HL-60 (cell line): ENCODE results near the gene COPS7B.

ENCODE experiments used
- GABPA ChIP-seq: IDR thresholded peaks from 2 replicates; pipeline ENCODE4 v1.6.1; 2012; ENCODE audit warnings: low read depth
- POLR2AphosphoS5 ChIP-seq: IDR thresholded peaks from 2 replicates; pipeline ENCODE4 v1.6.1; 2012; ENCODE audit warnings: low read depth
- REST ChIP-seq: IDR thresholded peaks from 2 replicates; pipeline ENCODE4 v1.6.1; 2012; ENCODE audit warnings: low read depth; ENCODE audit not compliant: insufficient replicate concordance
- TF ChIP-seq, protein P1 (sequence below): IDR thresholded peaks from one replicate; pipeline ENCODE4 v1.5.1; 2011; ENCODE audit warnings: low read length, control low read depth, inconsistent platforms; ENCODE audit not compliant: insufficient read depth

DNA sequence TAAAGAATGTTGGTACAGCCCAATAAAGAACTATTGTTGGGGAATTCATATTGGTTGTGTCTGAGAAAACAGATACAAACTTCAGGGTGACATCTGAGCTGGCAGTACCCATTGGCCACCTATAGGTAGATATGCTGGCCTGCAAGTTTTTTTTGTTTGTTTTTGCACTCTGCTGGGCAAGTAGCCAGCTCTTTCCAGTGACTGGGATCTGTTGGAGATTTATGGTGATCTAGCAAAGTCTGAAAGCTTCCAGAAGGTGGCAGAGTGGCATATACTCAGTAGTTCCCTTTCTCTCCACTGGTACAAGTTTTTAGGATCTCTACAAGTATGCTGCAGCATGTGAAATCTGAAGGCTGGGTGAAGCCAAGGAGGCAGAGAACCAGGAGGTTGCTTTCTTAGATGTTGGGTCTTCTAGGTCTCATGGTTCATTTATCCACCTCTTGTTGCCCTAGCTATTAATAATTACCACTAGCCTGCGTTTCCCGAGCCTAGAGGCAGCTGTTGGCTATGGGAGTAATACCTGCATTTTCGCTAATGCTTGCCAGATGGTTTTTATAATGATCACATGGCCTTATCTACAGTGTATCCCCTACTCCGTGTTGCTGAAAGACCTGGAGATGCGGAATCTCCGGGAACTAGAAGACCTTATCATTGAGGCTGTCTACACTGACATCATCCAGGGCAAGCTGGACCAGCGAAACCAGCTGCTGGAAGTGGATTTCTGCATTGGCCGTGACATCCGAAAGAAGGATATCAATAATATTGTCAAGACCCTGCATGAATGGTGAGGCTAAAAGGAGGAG is 9.5 kb downstream of the COPS7B start:
- no peak for TF ChIP-seq POLR2AphosphoS5
- TF ChIP-seq, protein P1, sequence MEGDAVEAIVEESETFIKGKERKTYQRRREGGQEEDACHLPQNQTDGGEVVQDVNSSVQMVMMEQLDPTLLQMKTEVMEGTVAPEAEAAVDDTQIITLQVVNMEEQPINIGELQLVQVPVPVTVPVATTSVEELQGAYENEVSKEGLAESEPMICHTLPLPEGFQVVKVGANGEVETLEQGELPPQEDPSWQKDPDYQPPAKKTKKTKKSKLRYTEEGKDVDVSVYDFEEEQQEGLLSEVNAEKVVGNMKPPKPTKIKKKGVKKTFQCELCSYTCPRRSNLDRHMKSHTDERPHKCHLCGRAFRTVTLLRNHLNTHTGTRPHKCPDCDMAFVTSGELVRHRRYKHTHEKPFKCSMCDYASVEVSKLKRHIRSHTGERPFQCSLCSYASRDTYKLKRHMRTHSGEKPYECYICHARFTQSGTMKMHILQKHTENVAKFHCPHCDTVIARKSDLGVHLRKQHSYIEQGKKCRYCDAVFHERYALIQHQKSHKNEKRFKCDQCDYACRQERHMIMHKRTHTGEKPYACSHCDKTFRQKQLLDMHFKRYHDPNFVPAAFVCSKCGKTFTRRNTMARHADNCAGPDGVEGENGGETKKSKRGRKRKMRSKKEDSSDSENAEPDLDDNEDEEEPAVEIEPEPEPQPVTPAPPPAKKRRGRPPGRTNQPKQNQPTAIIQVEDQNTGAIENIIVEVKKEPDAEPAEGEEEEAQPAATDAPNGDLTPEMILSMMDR, result no peak
- TF ChIP-seq REST, result no peak
- TF ChIP-seq GABPA, result no peak
